Measurements from ENCODE around the gene GPR162.

GRCh38 chr12:6832125-6832524 is 10.5 kb downstream of the GPR162 start:
- TF ChIP-seq CTCF (conservative IDR thresholded peaks at IDR 0.05; ENCODE audit: low read length) (no peak), EZH2phosphoT487 (IDR thresholded peaks at IDR 0.05; ENCODE audit: borderline replicate concordance, low read depth, low read length) (no peak)
